B cell (primary cell): ENCODE measurements around the gene FAM43A. TPM values are rescaled to one million over a fixed set of nuclear protein-coding genes. Genes with fewer than 3 reads are reported as not detected.
A peak's percentile ranks its signal among the peaks of the same experiment; 100 is the strongest.

Experiments used
- ATAC-seq: fragments of 200-7000 bp; cut with Tn5 transposase; one replicate; pipeline ENCODE4 v1.10.0; 2021; ENCODE audit warnings: low read depth, mild to moderate bottlenecking, moderate number of reproducible peaks, moderate library complexity
- CTCF ChIA-PET: fragments of 350-600 bp; sonication (Branson Sonifier 250); formaldehyde crosslinking; loops from one replicate; lab custom pipeline; 2021; ENCODE audit warnings: antibody characterized with exemption, inconsistent platforms; lab: Charles Lee
- POLR2A ChIA-PET: fragments of 350-600 bp; sonication (Branson Sonifier 250); formaldehyde crosslinking; loops from one replicate; lab custom pipeline; 2021; ENCODE audit warnings: antibody characterized with exemption; lab: Charles Lee
- DNase-seq: peaks from one replicate; pipeline ENCODE4 v3.0.0; 2013
- H2AFZ ChIP-seq: 2 replicates; pipeline ENCODE4 v1.6.1; 2012; ENCODE audit warnings: mild to moderate bottlenecking, low read depth, low read length; ENCODE audit not compliant: insufficient read depth, poor library complexity, severe bottlenecking
- H3K27ac ChIP-seq, 2 donors: 1 replicate in 1 of 2; 2 replicates in 1 of 2; pipeline ENCODE4 v1.5.1; 2012 to 2013; ENCODE audit warnings: low read length in 2 of 2, mild to moderate bottlenecking in 2 of 2, moderate library complexity in 1 of 2
- H3K27me3 ChIP-seq, 4 experiments: fragments of 200-600 bp in 1 of 4; sonication (generic) in 1 of 4; replicated peaks in 1 of 4; 1 replicate in 2 of 4; 2 replicates in 2 of 4; pipeline versions ENCODE4 v1.6.1 to v1.7.0; 2013 to 2016; ENCODE audit warnings: low read length in 3 of 4, mild to moderate bottlenecking in 2 of 4, mixed read lengths in 1 of 4, moderate library complexity in 1 of 4; ENCODE audit not compliant: insufficient read depth in 4 of 4, control insufficient read depth in 3 of 4; ENCODE audit errors: control extremely low read depth in 1 of 4
- H3K36me3 ChIP-seq, 2 experiments: replicated peaks in 1 of 2; 1 replicate in 1 of 2; 2 replicates in 1 of 2; pipeline versions ENCODE4 v1.6.1 to v1.7.1; 2013; ENCODE audit warnings: low read length in 1 of 2; ENCODE audit not compliant: insufficient read depth in 2 of 2, control insufficient read depth in 1 of 2; ENCODE audit errors: control extremely low read depth in 1 of 2, extremely low read depth in 1 of 2
- H3K4me1 ChIP-seq, 2 donors: fragments of 200-600 bp in 1 of 2; sonication (generic) in 1 of 2; 1 replicate in 1 of 2; 2 replicates in 1 of 2; pipeline versions ENCODE4 v1.5.1 to v1.6.1; 2013 to 2017; ENCODE audit warnings: low read length in 2 of 2; ENCODE audit not compliant: control insufficient read depth in 2 of 2, insufficient read depth in 2 of 2
- H3K4me2 ChIP-seq: replicated peaks from 2 replicates; pipeline ENCODE3; 2012; ENCODE audit warnings: mild to moderate bottlenecking, low read depth, low read length; ENCODE audit not compliant: poor library complexity, severe bottlenecking
- H3K4me3 ChIP-seq, 5 experiments: fragments of 200-600 bp in 1 of 5; sonication (generic) in 1 of 5; 1 replicate in 3 of 5; 2 replicates in 2 of 5; pipeline versions ENCODE4 v1.5.1 to v1.7.0; 2011 to 2016; ENCODE audit warnings: low read length in 4 of 5, mild to moderate bottlenecking in 4 of 5, low read depth in 2 of 5, control low read depth in 1 of 5, moderate library complexity in 1 of 5; ENCODE audit not compliant: insufficient read depth in 1 of 5; ENCODE audit errors: control extremely low read depth in 1 of 5, extremely low read depth in 1 of 5
- H3K79me2 ChIP-seq: fragments of 200-600 bp; sonication (generic); one replicate; pipeline ENCODE4 v1.6.0; 2016; ENCODE audit warnings: low read length; ENCODE audit not compliant: control insufficient read depth, insufficient read depth
- H3K9ac ChIP-seq: fragments of 200-600 bp; sonication (generic); 2 replicates; pipeline ENCODE4 v1.6.1; 2017; ENCODE audit warnings: mild to moderate bottlenecking, low read length, moderate library complexity
- H3K9me3 ChIP-seq, 3 donors: one replicate each; pipeline versions ENCODE4 v1.6.1 to v1.7.1; 2013; ENCODE audit warnings: low read length in 2 of 3; ENCODE audit not compliant: control insufficient read depth in 2 of 3, insufficient read depth in 1 of 3; ENCODE audit errors: control extremely low read depth in 1 of 3
- H4K20me1 ChIP-seq: 2 replicates; pipeline ENCODE4 v1.6.0; 2012; ENCODE audit warnings: mild to moderate bottlenecking, low read length; ENCODE audit not compliant: insufficient read depth, control insufficient read depth, poor library complexity, severe bottlenecking
- H3K27ac Mint-ChIP-seq: one replicate; pipeline ENCODE4 v1.8.0; 2021; ENCODE audit warnings: mixed read lengths
- H3K27me3 Mint-ChIP-seq: one replicate; pipeline ENCODE4 v1.8.0; 2021; ENCODE audit warnings: mixed read lengths
- H3K4me1 Mint-ChIP-seq: one replicate; pipeline ENCODE4 v1.8.0; 2021; ENCODE audit warnings: mixed read lengths
- H3K4me3 Mint-ChIP-seq: one replicate; pipeline ENCODE4 v1.8.0; 2021; ENCODE audit warnings: mixed read lengths
- H3K9me3 Mint-ChIP-seq: one replicate; pipeline ENCODE4 v1.8.0; 2022; ENCODE audit warnings: mixed read lengths; ENCODE audit not compliant: insufficient read depth
- CTCF ChIP-seq: fragments of 200-600 bp; IDR thresholded peaks from one replicate; pipeline ENCODE4 v1.8.0; 2022; ENCODE audit warnings: antibody characterized with exemption, mild to moderate bottlenecking
- EZH2 ChIP-seq: IDR thresholded peaks from 2 replicates; pipeline ENCODE4 v1.6.1; 2012; ENCODE audit warnings: borderline replicate concordance, low read depth, mild to moderate bottlenecking, moderate library complexity, low read length; ENCODE audit not compliant: insufficient read depth, poor library complexity, severe bottlenecking
- WGBS: methylation state at CpG from one replicate; pipeline ENCODE4 v1.1.5; 2013; ENCODE audit warnings: missing lambda C conversion rate; ENCODE audit not compliant: insufficient coverage; 5-methylcytosine and 5-hydroxymethylcytosine counted together
- intact Hi-C: fragments of 100-400 bp; cut with micrococcal nuclease; formaldehyde crosslinking; loops from one replicate; pipeline ENCODE4 v1.10.0; 2022
- polyA plus RNA-seq: library from polyadenylated mRNA; depleted of rRNA; stranded (reverse); fragments of >200 nt; gene quantifications from 2 replicates; pipeline ENCODE4 v1.2.3, GENCODE V29; 2012
- total RNA-seq, 2 donors: library from RNA; stranded (reverse); fragments of 120-200 nt in 1 of 2; gene quantifications; 1 replicate in 1 of 2; 2 replicates in 1 of 2; pipeline versions ENCODE4 v1.2.3 to v1.2.4, GENCODE V29; 2013 to 2022

The FAM43A gene
- total and polyA plus RNA-seq, 2 donors (not counting 1 experiment from before 2014, with no cell fraction given), result 17.1 to 78.6 TPM

- H3K27me3 Mint-ChIP-seq, result no peaks in the 10 kb centered on the region
- Histone ChIP-seq H3K27ac (no peak overlapping the region), H3K27me3 (no peaks in the 10 kb centered on the region), H4K20me1 (no peaks in the 10 kb centered on the region), H3K4me3 (no peak overlapping the region), H3K9me3 (no peaks in the 10 kb centered on the region), H3K4me2 (no peak overlapping the region), H3K79me2 (no peaks in the 10 kb centered on the region), H2AFZ (no peak overlapping the region), H3K36me3 (peaks cover 7 to 34% of the 10 kb centered on the region in 2 experiments), H3K9ac (no peak overlapping the region), H3K4me1 (no peaks in the 10 kb centered on the region)
- no peak overlapping the region for H3K4me3 Mint-ChIP-seq
- TF ChIP-seq EZH2 (no peak), CTCF (no peak)
- CTCF ChIA-PET, result interaction anchor here (0.7 to 1.2 kb wide), 2 partner anchors 43 to 1183 kb away, joined by 3 read pairs; no protein-coding TSS in a partner anchor
- intact Hi-C loops, result no loop called here
- peaks cover 2% of the 10 kb centered on the region for H3K4me1 Mint-ChIP-seq
- peak overlapping the region; percentile 15 for H3K27ac Mint-ChIP-seq
- DNase-seq (no peak), ATAC-seq (no peak)
- 95% methylated on average over 10 of the region's 10 CpGs for WGBS
- POLR2A ChIA-PET, result no interaction called here
- no peaks in the 10 kb centered on the region for H3K9me3 Mint-ChIP-seq
Measured at GRCh38 chr3:194638991-194639605, 46.6 kb upstream of the FAM43A start.

GRCh38 chr3:194640829-194641228, 44.9 kb upstream of the FAM43A start:
- Histone ChIP-seq H3K9me3 (no peaks in the 10 kb centered on the region), H3K4me1 (peaks cover 0 to 10% of the 10 kb centered on the region in 2 donors), H3K9ac (no peak overlapping the region), H3K4me3 (no peak overlapping the region), H4K20me1 (no peaks in the 10 kb centered on the region), H3K27ac (no peak overlapping the region), H3K79me2 (no peaks in the 10 kb centered on the region), H3K4me2 (no peak overlapping the region), H3K27me3 (no peaks in the 10 kb centered on the region), H2AFZ (no peak overlapping the region), H3K36me3 (peaks cover 7 to 49% of the 10 kb centered on the region in 2 experiments)
- H3K9me3 Mint-ChIP-seq, result no peaks in the 10 kb centered on the region
- no peak for ATAC-seq
- ChIA-PET CTCF (no interaction called here), POLR2A (no interaction called here)
- peak; percentile 35 for DNase-seq
- TF ChIP-seq CTCF (peak; percentile 37), EZH2 (no peak)
- WGBS, result 100% methylated on average over 1 of the region's 7 CpGs
- H3K27ac Mint-ChIP-seq, result no peak overlapping the region
- H3K27me3 Mint-ChIP-seq, result no peaks in the 10 kb centered on the region
- no peak overlapping the region for H3K4me3 Mint-ChIP-seq
- peaks cover 14% of the 10 kb centered on the region for H3K4me1 Mint-ChIP-seq
- intact Hi-C loops, result no loop called here
